ENCODE data around the gene SAFB.
A peak's percentile ranks its signal among the peaks of the same experiment; 100 is the strongest.
"Not testable (repeated sequence)": the region's sequence is repeated elsewhere in the genome, so short reads cannot be mapped to it uniquely, and the experiment has no call there.

The SAFB gene

DNA sequence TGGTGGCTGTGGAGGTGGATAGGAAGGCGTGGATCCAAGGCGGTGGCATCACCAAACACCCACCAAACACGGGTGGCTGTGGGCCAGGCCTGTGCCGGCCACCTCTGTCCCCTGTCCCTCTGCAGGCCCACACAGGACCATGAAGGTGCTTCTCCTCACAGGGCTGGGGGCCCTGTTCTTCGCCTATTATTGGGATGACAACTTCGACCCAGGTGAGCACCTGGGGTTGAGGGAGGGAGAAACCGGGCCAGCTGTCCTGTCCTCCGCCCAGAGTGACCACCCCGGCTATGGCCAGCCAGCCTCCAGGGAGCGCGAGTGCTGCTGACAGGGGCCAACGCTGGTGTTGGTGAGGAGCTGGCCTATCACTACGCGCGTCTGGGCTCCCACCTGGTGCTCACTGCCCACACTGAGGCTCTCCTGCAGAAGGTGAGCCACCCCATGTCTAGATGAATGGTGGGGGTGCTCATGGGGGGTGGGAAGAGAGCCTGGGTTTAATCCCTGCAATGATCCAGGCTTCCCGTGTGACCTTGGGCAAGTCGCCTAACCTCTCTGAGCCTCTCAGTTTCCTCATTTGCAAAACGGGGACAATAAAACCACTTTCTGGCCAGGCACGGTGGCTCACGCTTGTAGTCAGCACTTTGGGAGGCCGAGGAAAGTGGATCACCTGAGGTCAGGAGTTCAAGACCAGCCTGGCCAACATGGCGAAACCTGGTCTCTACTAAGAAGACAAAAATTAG lies 62.0 kb downstream of the SAFB start:
- no peak for DNase-seq (ENCODE audit: low read depth)

DNA sequence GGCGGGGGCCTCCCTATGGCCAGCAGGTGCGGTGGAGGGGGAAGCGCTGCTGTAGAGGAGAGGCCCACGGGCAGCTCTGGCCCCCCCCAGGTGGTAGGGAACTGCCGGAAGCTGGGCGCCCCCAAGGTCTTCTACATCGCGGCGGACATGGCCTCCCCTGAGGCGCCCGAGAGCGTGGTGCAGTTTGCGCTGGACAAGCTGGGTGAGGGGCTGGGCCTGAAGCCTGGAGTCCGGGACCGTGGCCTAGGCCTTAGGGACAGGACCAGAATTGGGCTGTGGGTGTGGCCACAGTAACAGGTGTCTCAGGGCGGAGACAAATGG lies 63.4 kb downstream of the SAFB start:
- DNase-seq (ENCODE audit: low read depth): no peak

- DNase-seq (ENCODE audit: low read depth): peak; percentile 89
Measured at GRCh38 chr19:5686647-5687359, 63.9 kb downstream of the SAFB start.

GRCh38 chr19:5687360-5688198 lies 64.7 kb downstream of the SAFB start:
- DNase-seq (ENCODE audit: low read depth): no peak

DNA sequence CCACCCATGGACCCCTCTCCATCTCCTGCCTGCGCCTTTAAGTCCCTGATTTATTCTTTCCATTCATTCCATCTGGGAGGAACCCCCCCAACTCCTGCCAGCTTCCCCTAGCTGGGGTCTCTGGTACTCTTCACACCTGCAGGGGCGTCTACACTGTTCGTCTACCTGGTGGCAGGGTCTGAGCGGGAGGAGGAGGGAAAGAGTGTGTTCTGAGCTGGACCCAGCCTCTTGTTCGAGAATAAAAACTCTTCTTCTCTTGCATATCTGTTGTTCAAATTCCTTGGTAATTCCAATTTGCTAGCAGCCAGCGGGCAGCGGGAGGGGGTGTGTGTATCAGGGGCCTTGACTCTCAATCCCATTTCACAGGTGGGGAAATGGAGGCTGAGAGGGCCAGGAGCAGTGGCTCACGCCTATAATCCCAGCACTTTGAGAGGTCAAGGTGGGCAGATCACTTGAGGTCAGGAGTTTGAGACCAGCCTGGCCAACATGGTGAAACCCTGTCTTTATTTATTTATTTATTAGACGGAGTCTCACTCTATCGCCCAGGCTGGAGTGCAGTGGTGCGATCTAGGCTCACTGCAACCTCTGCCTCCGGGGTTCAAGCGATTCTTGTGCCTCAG lies 65.5 kb downstream of the SAFB start:
- not testable (repeated sequence) for DNase-seq (ENCODE audit: low read depth)

DNA sequence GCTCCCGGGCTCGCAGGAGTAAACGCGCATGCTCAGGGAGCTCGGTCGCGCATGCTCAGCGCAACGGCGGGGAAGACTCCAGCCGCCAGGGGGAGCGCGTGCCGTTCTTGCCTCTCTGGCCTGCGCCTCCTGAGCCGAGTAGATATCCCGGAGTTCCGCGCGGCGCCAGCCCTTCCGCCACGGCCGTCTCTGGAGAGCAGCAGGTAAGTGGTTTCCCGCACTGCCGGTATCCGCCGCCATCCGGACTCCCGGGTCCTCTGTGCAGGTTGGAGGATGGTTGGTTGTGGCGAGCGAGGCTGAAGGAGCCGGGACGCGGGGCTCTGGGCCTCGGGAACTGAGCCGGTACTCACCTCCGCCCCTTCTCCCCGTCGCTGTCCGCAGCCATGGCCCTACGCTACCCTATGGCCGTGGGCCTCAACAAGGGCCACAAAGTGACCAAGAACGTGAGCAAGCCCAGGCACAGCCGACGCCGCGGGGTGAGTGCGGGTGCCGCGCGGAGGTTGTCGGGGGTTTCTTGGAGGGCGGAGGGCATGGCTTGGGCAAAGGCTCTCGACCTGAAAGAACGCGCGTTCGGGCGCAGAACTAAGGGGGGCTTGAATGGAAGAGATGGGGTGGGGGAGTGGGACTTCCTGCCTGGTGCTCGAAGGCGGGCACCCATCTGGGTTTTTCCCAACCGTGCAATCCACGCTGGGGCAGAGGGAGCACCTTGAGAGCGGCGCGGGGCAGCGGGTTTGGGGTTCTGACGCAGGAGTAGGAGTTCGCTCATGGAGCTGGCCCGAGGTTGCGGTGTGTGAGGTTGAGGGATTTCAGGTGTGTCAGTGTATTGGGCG lies 67.5 kb downstream of the SAFB start, which contains the start of gene RPL36:
TSS of gene RPL36 (plus strand) at position 171 of the 830 bp plus-strand sequence. CDS start at position 384, 213 bp downstream.
- peak; percentile 95 for DNase-seq (ENCODE audit: low read depth)

DNA sequence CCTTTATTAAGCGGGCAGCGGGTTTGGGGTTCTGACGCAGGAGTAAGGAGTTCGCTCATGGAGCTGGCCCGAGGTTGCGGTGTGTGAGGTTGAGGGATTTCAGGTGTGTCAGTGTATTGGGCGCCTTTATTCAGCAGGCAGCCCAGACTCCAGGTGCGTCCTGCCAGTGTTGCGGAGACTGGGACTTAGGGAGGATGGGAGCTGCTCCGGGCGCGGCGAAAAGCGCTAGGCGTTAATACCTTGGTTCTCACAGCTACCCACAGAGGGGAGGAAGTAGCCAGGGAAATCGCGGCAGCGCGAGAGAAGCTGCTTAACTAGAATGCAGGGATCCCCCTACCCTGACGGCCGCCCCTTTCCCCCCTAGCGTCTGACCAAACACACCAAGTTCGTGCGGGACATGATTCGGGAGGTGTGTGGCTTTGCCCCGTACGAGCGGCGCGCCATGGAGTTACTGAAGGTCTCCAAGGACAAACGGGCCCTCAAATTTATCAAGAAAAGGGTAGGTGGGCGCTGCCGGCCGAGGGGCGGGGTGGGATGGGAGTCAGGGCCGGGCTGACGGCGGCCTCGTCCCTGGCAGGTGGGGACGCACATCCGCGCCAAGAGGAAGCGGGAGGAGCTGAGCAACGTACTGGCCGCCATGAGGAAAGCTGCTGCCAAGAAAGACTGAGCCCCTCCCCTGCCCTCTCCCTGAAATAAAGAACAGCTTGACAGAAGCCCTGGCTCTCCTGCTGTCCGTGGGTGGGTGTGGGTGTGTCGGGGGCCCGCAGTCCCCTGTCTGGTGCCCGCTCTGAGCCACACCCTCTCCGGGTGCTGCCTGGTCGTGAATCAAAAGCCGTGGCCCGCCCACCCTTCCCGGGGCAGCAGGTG lies 68.3 kb downstream of the SAFB start:
- peak; percentile 63 for DNase-seq (ENCODE audit: low read depth)

- DNase-seq (ENCODE audit: low read depth): no peak
Measured at GRCh38 chr19:5691822-5692722, 69.2 kb downstream of the SAFB start.

DNA sequence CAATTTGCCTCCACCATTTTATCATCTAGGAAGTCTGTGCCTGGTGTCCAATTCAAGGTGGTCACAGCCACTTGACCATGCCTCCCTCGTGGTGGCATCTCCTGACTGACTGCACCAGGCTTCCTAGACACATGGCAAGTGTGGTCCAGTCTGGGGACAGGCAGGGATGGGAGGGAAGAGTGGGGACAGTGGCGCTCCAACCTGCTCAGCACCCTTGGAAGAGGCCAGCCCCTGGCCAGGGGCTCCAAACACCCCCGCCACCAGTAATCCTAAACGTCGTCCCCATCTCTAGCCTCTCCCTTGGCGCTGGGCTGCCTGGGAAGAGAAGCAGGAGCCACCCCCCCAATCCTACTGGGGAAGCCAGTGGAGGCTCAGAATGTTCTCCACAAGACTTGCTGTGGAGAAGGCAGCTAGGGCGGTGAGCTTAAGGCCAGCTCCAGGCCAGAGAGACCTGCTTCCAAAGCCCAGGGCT lies 69.9 kb downstream of the SAFB start:
- no peak for DNase-seq (ENCODE audit: low read depth)

- DNase-seq (ENCODE audit: low read depth): no peak
Measured at GRCh38 chr19:5693195-5694166, 70.6 kb downstream of the SAFB start.

DNA sequence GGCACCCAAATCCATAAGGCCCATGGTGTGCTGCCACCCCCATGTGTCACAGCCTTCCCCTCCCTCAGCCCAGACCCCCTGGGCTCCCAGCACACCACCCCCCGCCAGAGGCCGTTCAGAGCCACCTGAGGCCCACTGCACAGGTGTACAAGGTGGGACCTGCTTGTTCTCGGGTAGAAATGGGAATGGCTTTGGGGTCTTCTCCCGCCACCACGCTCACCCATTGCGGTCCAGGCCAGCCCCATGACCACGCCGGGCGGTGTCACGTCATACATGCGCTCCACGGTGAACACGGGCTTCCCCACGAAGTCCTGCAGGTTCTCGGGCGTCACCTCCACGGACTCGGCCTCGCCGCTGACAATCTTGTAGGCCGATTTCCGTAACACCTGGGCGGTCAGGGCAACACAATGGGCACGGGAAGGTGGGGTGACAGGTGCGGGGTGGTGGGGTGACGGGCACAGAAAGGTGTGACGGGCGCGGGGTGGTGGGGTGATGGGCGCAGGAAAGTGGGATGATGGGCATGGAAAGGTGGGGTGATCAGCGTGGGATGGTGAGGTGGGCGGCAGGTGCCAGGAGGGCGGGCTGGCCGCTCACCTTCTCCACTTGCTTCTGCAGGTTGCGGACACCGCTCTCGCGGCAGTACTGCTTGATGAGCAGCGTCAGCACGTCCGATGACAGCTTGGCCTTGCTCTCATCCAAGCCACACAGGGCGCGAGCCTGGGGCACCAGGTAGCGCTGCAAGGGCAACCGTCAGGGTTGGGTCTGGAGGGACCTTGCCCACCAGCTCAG lies 71.5 kb downstream of the SAFB start:
- DNase-seq (ENCODE audit: low read depth): no peak

DNA sequence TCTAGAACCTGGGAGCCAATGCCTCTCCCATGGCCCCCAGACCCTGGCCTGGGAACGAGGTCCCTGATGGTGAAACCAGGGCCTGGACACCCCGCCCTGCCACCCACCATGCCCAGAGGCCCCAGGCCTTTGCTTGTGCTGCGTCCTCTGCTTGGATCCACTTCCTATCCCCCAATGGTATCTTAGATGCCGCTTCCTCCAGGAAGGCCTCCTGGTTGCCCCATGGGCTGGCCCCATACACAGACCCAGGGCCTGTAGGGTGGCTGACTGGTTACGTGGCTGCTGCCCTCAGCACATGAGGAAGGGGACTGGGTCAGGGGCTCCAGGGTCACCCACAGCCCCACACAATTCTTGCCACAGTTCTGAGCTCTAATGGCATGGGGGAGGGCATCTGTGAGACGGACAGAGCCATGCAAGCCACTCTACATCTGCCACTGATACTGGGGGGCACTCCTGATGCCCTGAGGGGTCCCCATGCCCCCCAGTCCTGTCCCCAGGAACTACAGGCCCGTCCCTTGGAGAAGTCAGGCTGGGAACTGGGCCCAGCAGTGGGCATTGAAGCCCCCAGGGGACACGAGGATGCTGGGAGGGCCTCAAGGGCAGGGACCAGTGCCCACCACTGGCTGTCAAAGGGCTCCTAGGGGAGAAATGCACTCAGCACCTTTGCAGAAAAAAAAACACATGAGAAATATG lies 72.2 kb downstream of the SAFB start:
- DNase-seq (ENCODE audit: low read depth): no peak

DNA sequence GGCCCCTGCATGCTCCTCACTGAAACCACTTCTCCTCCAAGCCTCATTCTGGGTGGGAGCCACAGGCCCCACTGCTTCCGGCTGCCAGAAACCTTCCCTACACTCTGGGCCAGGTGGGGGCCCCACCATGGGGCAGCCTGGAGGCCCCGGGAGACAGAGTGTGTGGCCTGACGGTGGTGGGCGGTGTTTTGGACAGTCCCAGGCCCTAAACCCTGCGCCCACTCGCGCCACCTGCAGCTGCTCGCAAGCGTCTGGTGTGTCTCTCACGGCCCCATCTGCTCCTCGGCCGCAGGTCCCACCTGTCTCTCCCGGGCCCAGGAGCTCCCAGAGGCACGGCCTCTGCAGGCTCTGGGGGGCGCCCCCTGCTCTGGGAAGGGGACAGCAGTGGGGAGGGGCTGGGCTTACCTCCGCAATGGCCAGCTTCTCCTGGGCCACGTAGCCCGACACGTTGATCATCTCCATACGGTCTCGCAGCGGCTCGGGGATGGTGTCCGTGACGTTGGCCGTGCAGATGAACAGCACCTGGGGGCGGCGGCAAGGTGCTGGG lies 72.8 kb downstream of the SAFB start:
- DNase-seq (ENCODE audit: low read depth): no peak

DNA sequence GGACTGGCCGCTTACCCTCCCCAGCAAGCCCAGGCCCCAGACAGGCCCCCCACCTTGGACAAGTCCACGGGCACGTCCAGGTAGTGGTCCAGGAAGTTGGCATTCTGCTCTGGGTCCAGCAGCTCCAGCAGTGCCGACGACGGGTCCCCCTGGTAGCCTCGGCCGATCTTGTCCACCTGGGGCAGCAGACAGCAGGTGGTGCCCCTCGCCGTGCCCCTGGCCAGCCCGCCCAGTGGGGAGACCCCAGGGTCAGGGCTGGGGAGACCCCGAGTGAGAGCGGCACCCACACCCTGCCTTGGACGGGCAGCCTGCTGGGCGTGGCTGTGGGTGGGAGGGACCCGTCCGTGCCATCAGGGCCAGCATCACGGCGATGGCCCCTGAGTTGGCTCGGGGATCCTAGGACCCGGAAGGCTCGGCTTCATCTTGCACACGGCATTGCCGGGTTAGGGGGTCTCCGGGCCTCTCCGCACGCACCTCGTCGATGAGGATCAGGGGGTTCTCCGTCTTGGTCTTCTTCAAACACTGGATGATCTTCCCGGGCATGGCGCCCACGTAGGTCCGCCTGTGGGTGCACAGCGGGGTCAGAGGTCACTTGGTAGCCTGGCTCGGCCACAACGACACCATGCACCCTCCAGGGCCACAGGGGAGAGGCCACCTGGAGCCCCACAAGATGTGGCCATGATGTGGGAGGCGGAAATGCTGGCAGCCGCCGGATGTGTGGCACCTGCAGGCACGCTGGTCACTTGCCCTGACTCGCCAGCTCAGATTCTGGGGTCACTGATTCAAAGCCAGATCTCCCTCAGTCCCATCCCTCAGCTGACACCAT lies 73.5 kb downstream of the SAFB start:
- DNase-seq (ENCODE audit: low read depth): no peak

Measured in fibroblast of gingiva (primary cell).